ENCODE data around the gene STX3.

- TF ChIP-seq EZH2 (IDR thresholded peaks at IDR 0.05; ENCODE audit: borderline replicate concordance, low read depth, low read length, severe bottlenecking) (no peak), POLR2A (IDR thresholded peaks at IDR 0.05; ENCODE audit: low read depth, low read length) (no peak), CTCF (IDR thresholded peaks at IDR 0.05; ENCODE audit: extremely low read depth in 1 of 2, insufficient read depth in 1 of 2, low read depth in 1 of 2, low read length in 2 of 2) (no peak), POLR2AphosphoS5 (IDR thresholded peaks at IDR 0.05; ENCODE audit: insufficient read depth, low read depth, low read length) (no peak), MAX (IDR thresholded peaks at IDR 0.05; ENCODE audit: insufficient read depth, insufficient read length) (no peak), FOS (IDR thresholded peaks at IDR 0.05; ENCODE audit: borderline replicate concordance, insufficient read depth, low read length) (no peak), GATA2 (IDR thresholded peaks at IDR 0.05; ENCODE audit: insufficient read depth, insufficient read length, low read depth, low read length) (no peak), JUN (IDR thresholded peaks at IDR 0.05; ENCODE audit: borderline replicate concordance, insufficient read depth, insufficient read length, low read depth) (no peak)
Observed at GRCh38 chr11:59814021-59814420, 58.8 kb downstream of the STX3 start.
